Testis (tissue), 2 donors: ENCODE data around the gene NDUFB6.

Experiments
- CTCF ChIP-seq, 3 experiments: fragments of 450-650 bp in 2 of 3; fragments of 200-600 bp in 1 of 3; sonication (generic) in 1 of 3; IDR thresholded peaks; one replicate each; pipeline ENCODE4 v1.5.1; 2016 to 2019; ENCODE audit warnings: antibody characterized with exemption in 3 of 3, mild to moderate bottlenecking in 2 of 3, moderate library complexity in 1 of 3
- POLR2A ChIP-seq: fragments of 450-650 bp; IDR thresholded peaks from one replicate; pipeline ENCODE4 v1.6.1; 2017; ENCODE audit warnings: antibody characterized with exemption, mild to moderate bottlenecking, moderate library complexity

- TF ChIP-seq POLR2A, result no peak
- TF ChIP-seq CTCF (IDR thresholded peaks at IDR 0.05), result no peak
These were observed 6.2 kb downstream of the NDUFB6 start for GRCh38 chr9:32566770-32567169.
